HAP-1 (cell line): Measurements from ENCODE around the gene RAP1A.

Experiments used
- DNase-seq, 2 experiments: peaks; one replicate each; pipeline ENCODE4 v3.0.0-alpha.2; 2016 to 2020; ENCODE audit warnings: low spot score in 2 of 2
- H3K27me3 ChIP-seq: fragments of 250-450 bp; sonication (Bioruptor Pico); 2 replicates; pipeline ENCODE4 v1.5.1; 2020; ENCODE audit warnings: low read depth, mild to moderate bottlenecking, moderate library complexity
- H3K36me3 ChIP-seq: fragments of 250-450 bp; sonication (Bioruptor Pico); replicated peaks from 2 replicates; pipeline ENCODE4 v1.5.1; 2020; ENCODE audit warnings: mild to moderate bottlenecking
- H3K4me1 ChIP-seq: fragments of 250-450 bp; sonication (Bioruptor Pico); 2 replicates; pipeline ENCODE4 v1.5.1; 2020; ENCODE audit warnings: mild to moderate bottlenecking
- H3K4me3 ChIP-seq: fragments of 250-450 bp; sonication (Bioruptor Pico); 2 replicates; pipeline ENCODE4 v1.5.1; 2020; ENCODE audit warnings: mild to moderate bottlenecking, moderate library complexity
- H3K9me3 ChIP-seq: fragments of 250-450 bp; sonication (Bioruptor Pico); 2 replicates; pipeline ENCODE4 v1.5.1; 2020; ENCODE audit warnings: mild to moderate bottlenecking, moderate library complexity
- in situ Hi-C: fragments of 300-500 bp; cut with MboI; formaldehyde crosslinking; loops from 3 replicates; pipeline ENCODE4 v1.14.3; 2020; ENCODE audit warnings: low sequenced_read_pairs, inconsistent platforms, mixed read lengths

The RAP1A gene

GRCh38 chr1:111730706-111731105, 111.1 kb downstream of the RAP1A start:
- in situ Hi-C loops, result no loop called here
- 0 out of 2 replicates have a peak, but pooled peaks cover 3% of the 10 kb centered on the region for H3K36me3 ChIP-seq
- no peaks in the 10 kb centered on the region for H3K4me1 ChIP-seq
- H3K27me3 ChIP-seq, result no peaks in the 10 kb centered on the region
- no peaks in the 10 kb centered on the region for H3K9me3 ChIP-seq
- no peak overlapping the region for H3K4me3 ChIP-seq
- DNase-seq, result no peak

GRCh38 chr1:111731956-111732355, 112.4 kb downstream of the RAP1A start:
- H3K27me3 ChIP-seq, result no peaks in the 10 kb centered on the region
- H3K9me3 ChIP-seq, result no peaks in the 10 kb centered on the region
- 0 out of 2 replicates have a peak, but pooled peaks cover 3% of the 10 kb centered on the region for H3K36me3 ChIP-seq
- no peak overlapping the region for H3K4me3 ChIP-seq
- H3K4me1 ChIP-seq, result no peaks in the 10 kb centered on the region
- no peak for DNase-seq
- in situ Hi-C loops, result no loop called here

GRCh38 chr1:111732718-111733117, 113.1 kb downstream of the RAP1A start:
- Histone ChIP-seq H3K27me3 (no peaks in the 10 kb centered on the region), H3K4me3 (no peak overlapping the region), H3K9me3 (no peaks in the 10 kb centered on the region), H3K4me1 (no peaks in the 10 kb centered on the region; the same call in 1 of the 2 replicates), H3K36me3 (0 out of 2 replicates have a peak, but pooled peaks cover 3% of the 10 kb centered on the region)
- in situ Hi-C loops, result no loop called here
- DNase-seq, result no peak

- DNase-seq, result no peak
- in situ Hi-C loops, result no loop called here
- Histone ChIP-seq H3K4me1 (peaks cover 4% of the 10 kb centered on the region), H3K36me3 (0 out of 2 replicates have a peak, but pooled peaks cover 3% of the 10 kb centered on the region), H3K4me3 (no peak overlapping the region), H3K27me3 (no peaks in the 10 kb centered on the region), H3K9me3 (no peaks in the 10 kb centered on the region)
Observed at GRCh38 chr1:111733183-111733991, 113.8 kb downstream of the RAP1A start.

- in situ Hi-C loops, result no loop called here
- no peak for DNase-seq
- Histone ChIP-seq H3K27me3 (no peaks in the 10 kb centered on the region), H3K4me3 (no peak overlapping the region), H3K36me3 (0 out of 2 replicates have a peak, but pooled peaks cover 3% of the 10 kb centered on the region), H3K4me1 (peaks cover 7% of the 10 kb centered on the region), H3K9me3 (no peaks in the 10 kb centered on the region)
Observed at GRCh38 chr1:111733992-111734341, 114.4 kb downstream of the RAP1A start.

- 0 out of 2 replicates have a peak, but pooled peaks cover 3% of the 10 kb centered on the region for H3K36me3 ChIP-seq
- no peak overlapping the region for H3K4me3 ChIP-seq
- no peaks in the 10 kb centered on the region for H3K27me3 ChIP-seq
- in situ Hi-C loops, result no loop called here
- H3K4me1 ChIP-seq, result peaks cover 7% of the 10 kb centered on the region
- H3K9me3 ChIP-seq, result no peaks in the 10 kb centered on the region
- DNase-seq, result no peak
Observed at GRCh38 chr1:111734426-111734825, 114.8 kb downstream of the RAP1A start.

- no peaks in the 10 kb centered on the region for H3K27me3 ChIP-seq
- in situ Hi-C loops, result no loop called here
- peaks cover 11% of the 10 kb centered on the region for H3K4me1 ChIP-seq
- DNase-seq, result no peak
- H3K9me3 ChIP-seq, result no peaks in the 10 kb centered on the region
- no peak overlapping the region for H3K4me3 ChIP-seq
- H3K36me3 ChIP-seq, result 0 out of 2 replicates have a peak, but pooled peaks cover 3% of the 10 kb centered on the region
Observed at GRCh38 chr1:111734856-111735255, 115.3 kb downstream of the RAP1A start.

GRCh38 chr1:111735321-111735720, 115.7 kb downstream of the RAP1A start:
- in situ Hi-C loops, result no loop called here
- Histone ChIP-seq H3K4me3 (no peak overlapping the region), H3K36me3 (0 out of 2 replicates have a peak, but pooled peaks cover 3% of the 10 kb centered on the region), H3K9me3 (no peaks in the 10 kb centered on the region), H3K4me1 (peaks cover 16% of the 10 kb centered on the region), H3K27me3 (no peaks in the 10 kb centered on the region)
- DNase-seq, result no peak

GRCh38 chr1:111735858-111736544, 116.4 kb downstream of the RAP1A start:
- Histone ChIP-seq H3K27me3 (no peaks in the 10 kb centered on the region), H3K9me3 (no peaks in the 10 kb centered on the region), H3K4me1 (peaks cover 18% of the 10 kb centered on the region), H3K4me3 (no peak overlapping the region), H3K36me3 (0 out of 2 replicates have a peak, but pooled peaks cover 3% of the 10 kb centered on the region)
- DNase-seq, result no peak
- in situ Hi-C loops, result no loop called here

GRCh38 chr1:111736548-111737215, 117.1 kb downstream of the RAP1A start:
- in situ Hi-C loops, result no loop called here
- DNase-seq, result no peak
- H3K4me1 ChIP-seq, result peaks cover 18% of the 10 kb centered on the region
- 0 out of 2 replicates have a peak, but pooled peaks cover 3% of the 10 kb centered on the region for H3K36me3 ChIP-seq
- H3K27me3 ChIP-seq, result no peaks in the 10 kb centered on the region
- H3K4me3 ChIP-seq, result no peak overlapping the region
- no peaks in the 10 kb centered on the region for H3K9me3 ChIP-seq

GRCh38 chr1:111737216-111738132, 117.9 kb downstream of the RAP1A start:
- Histone ChIP-seq H3K27me3 (no peaks in the 10 kb centered on the region), H3K4me1 (peaks cover 18% of the 10 kb centered on the region), H3K36me3 (0 out of 2 replicates have a peak, but pooled peaks cover 3% of the 10 kb centered on the region), H3K4me3 (peak overlapping the region; percentile 50; the same call in 1 of the 2 replicates), H3K9me3 (no peaks in the 10 kb centered on the region)
- DNase-seq, result no peak
- in situ Hi-C loops, result no loop called here

- H3K36me3 ChIP-seq, result 0 out of 2 replicates have a peak, but pooled peaks cover 3% of the 10 kb centered on the region
- peak overlapping the region; percentile 50 for H3K4me3 ChIP-seq
- in situ Hi-C loops, result no loop called here
- peaks cover 18% of the 10 kb centered on the region for H3K4me1 ChIP-seq
- H3K27me3 ChIP-seq, result no peaks in the 10 kb centered on the region
- DNase-seq, result no peak
- no peaks in the 10 kb centered on the region for H3K9me3 ChIP-seq
Observed at GRCh38 chr1:111738133-111738435, 118.5 kb downstream of the RAP1A start.
